Brain pericyte (primary cell): ENCODE results near the gene KANSL1L.

Experiments used
- DNase-seq: peaks from one replicate; pipeline ENCODE4 v3.0.0-alpha.2; 2012; ENCODE audit warnings: low read depth, low spot score

KANSL1L gene

DNA sequence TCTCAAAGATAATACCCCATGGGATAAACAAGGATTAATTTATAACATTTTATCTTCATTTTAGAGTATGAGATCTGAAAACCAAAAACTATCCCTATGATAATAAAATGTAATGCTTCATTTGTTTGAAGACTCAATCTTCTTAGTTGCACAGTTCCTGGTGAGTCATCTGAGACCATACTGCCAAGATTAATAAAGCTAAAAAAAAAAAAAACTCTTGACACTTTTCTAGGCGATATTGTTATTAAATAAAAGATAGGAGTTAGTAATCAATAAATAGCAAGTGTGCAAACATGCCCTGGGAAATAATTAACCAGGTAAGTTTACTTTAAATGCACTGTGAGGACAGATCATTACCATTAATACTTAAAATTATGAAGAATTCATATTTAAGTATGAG is 84.9 kb downstream of the KANSL1L start:
- DNase-seq: no peak

DNA sequence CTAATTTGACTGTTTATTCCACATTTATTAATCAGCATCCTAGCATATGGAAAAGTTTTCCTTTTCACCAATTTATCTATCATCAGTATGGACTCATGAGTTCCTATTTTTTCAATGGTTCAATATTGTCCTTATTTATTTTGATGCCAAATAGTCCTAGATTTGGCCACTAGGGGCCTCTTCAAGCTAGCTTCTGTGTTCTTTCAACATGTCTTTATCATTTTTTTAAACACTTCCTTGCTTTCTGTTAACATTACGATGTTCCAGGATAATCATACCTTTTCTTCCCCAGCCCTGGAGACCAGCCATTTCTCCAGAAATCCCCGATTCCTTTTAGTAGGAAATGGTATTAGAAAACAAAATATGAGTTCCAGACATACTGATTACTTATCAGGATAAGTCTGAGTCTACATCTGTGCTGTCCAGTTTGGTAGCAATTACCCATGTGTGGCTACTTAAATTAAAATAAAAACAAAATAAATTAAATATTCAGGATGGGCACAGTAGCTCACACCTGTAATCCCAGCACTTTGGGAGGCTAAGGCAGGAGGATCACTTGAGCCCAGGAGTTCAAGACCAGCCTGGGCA is 98.2 kb downstream of the KANSL1L start:
- DNase-seq: peak; percentile 6

DNA sequence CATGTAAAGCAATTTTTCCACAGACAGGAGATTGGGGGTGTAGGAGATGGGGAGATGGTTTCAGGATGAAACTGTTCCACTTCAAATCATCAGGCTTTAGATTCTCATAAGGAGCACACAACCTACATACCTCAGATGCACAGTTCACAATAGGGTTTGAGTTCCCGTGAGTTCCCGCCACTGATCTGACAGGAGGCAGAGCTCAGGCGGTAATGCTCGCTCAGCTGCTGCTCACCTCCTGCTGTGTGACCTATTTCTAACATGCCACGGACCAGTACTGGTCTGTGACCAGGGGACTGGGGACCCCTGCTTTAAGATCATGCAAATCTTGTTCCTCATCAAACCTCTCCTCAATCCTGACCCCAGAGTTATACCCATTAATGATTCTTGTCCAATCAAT is 98.7 kb downstream of the KANSL1L start:
- no peak for DNase-seq

- DNase-seq: no peak
These were observed 107.9 kb downstream of the KANSL1L start for GRCh38 chr2:210063306-210063705.

DNA sequence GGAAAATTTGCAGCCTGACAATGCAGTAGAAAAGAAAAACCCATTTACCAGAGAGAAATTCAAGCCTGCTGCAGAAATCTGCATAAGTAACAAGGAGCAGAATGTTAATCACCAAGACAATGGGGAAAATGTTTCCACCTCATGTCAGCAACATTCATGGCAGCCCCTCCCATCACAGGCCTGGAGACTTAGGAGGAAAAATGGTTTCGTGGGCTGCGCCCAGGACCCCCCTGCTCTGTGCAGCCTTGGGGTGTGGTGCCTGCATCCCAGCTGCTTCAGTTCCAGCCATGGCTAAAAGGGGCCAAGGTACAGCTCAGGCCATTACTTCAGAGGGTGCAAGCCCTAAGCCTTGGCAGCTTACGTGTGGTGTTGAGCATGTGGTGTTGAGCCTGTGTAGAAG is 115.4 kb downstream of the KANSL1L start:
- DNase-seq: no peak

- DNase-seq: no peak
These were observed 116.5 kb downstream of the KANSL1L start for GRCh38 chr2:210054696-210055095.

- no peak for DNase-seq
These were observed 120.3 kb downstream of the KANSL1L start for GRCh38 chr2:210050885-210051284.

DNA sequence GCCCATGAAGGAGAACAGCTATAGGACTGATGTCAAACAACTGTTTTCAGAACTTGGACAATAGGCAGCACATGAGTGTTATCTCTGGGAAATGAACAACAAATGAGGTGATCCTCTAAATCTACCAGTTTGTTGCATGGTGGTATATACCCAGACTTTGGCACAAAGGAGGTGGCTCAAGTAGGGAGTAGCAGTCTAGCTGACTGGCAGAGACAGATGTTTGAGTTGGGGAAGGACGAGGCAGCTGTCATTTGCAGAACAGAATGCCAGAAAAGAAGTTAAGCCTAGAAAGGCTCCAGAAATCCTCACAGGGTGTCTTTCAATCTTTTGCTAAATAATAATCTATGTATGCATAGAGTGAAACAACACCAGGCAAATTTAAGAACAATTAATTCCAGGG is 121.4 kb downstream of the KANSL1L start:
- DNase-seq: no peak

- DNase-seq: no peak
These were observed 124.2 kb downstream of the KANSL1L start for GRCh38 chr2:210046851-210047500.

GRCh38 chr2:210038078-210038477 is 133.1 kb downstream of the KANSL1L start:
- no peak for DNase-seq

- no peak for DNase-seq
These were observed 135.5 kb downstream of the KANSL1L start for GRCh38 chr2:210035679-210036078.

- DNase-seq: no peak
These were observed 137.0 kb downstream of the KANSL1L start for GRCh38 chr2:210034087-210034683.

DNA sequence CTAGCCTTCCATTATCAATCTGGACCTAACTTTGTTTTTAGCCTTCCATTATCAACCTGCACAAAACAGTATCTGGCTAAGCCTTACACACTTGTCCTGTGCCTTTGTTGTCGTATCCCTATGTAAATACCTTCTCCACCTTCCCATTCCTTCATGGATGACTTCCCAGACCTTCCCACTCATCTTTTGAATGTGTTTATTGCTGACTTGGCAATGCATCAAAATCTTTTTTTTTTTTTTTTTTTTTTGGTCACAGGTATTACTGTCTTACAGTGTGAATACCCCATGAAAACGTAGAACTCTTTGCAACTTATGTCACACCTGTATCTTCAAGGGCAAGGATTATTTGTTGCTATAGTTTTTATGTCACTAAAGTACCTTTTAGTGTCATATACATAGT is 143.0 kb downstream of the KANSL1L start:
- DNase-seq: no peak

DNA sequence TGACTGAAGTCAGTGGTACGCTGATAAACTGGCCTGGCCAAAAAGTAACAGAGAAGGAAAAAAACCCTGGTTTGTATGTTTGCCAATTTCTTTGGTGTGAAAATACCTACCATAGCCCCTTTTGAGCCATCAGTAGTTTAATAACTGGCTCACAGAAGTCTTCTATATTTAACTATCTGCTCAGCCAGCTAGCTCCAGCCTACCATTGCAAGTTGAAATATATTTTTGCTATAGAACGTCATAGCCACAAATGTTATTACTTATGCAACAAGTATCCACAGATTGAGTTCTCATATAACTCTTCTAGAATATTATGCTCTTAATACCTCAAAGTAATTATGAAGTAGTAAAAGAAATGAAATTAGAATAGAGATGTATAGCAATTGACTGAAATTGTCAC is 143.6 kb downstream of the KANSL1L start:
- no peak for DNase-seq

DNA sequence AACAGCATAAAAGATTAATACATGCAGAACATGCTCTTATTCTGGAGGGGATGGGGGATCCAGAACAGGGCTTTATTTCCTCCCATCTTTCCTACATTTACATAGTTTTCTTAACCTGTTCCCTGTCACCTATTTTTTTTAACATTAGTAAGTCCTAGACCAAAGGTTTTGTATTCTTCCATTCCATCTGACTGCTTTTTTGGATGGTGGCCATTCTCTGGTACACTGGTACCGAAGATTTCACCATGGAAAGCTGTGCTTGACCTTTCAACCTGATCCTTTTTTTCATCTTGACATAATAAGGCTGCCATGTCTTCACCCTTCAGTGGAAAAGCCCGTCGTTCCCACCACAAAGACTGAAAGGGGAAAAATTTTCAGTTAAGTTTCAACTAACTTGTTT is 148.4 kb downstream of the KANSL1L start:
- no peak for DNase-seq

- no peak for DNase-seq
These were observed 151.1 kb downstream of the KANSL1L start for GRCh38 chr2:210020138-210020537.

DNA sequence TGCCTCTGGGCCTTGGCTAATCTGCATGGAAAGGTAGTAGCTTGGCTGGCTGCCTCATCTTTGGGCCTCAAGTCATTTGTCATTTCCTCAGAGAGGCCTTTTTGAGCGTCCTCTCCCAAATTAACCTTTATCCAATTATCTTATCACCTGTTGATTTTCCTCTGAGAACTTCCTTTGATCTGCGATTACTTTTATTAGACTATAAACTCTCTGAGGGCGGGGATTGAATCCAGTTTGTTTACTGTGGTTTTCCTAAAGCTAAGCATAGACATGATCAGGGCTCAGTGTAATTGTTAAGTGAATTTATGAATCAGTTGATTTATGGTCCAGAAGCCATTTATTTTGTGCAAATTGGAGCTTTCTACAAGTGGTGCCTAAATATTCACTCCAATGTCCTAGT is 161.3 kb downstream of the KANSL1L start:
- no peak for DNase-seq

GRCh38 chr2:210009126-210009525 is 162.1 kb downstream of the KANSL1L start:
- no peak for DNase-seq

DNA sequence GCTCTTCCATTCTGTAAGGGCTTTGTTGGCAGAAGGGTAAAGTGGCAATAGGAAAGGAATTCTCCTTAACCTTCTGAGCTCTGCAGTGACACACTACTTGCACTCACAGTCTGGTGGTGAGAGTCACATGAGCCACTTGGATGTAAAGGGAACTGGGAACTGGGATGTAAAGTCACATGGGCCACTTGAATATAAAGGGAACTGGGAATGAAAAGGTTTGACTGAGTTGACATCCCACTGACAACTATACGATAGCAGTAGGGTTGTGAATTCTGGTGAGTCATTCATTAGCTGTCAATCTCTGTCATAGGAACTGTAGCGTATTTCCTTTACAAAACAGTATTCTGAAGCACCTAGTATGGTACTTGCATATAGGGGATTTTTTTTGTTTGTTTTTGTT is 163.3 kb downstream of the KANSL1L start:
- no peak for DNase-seq

GRCh38 chr2:210004881-210005280 is 166.3 kb downstream of the KANSL1L start:
- DNase-seq: no peak

DNA sequence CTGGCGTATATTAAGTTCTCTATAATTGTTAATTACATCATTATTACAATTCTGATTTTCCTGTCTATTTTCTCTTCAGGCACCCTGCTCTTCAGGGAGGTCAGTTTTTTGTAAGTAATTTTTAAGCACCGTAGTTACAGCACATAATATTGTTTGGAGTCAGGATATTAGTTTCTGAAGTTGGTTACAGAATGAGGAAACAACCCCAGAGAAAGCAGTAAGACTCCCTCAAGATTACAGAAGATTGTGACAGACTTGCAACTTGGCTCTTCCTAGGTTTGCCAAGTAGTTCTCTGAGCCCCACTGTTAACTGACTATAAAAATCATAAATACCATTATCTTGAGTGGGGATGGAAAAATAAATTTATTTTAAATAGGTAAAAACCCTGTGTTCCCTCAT is 167.8 kb downstream of the KANSL1L start:
- DNase-seq: no peak

DNA sequence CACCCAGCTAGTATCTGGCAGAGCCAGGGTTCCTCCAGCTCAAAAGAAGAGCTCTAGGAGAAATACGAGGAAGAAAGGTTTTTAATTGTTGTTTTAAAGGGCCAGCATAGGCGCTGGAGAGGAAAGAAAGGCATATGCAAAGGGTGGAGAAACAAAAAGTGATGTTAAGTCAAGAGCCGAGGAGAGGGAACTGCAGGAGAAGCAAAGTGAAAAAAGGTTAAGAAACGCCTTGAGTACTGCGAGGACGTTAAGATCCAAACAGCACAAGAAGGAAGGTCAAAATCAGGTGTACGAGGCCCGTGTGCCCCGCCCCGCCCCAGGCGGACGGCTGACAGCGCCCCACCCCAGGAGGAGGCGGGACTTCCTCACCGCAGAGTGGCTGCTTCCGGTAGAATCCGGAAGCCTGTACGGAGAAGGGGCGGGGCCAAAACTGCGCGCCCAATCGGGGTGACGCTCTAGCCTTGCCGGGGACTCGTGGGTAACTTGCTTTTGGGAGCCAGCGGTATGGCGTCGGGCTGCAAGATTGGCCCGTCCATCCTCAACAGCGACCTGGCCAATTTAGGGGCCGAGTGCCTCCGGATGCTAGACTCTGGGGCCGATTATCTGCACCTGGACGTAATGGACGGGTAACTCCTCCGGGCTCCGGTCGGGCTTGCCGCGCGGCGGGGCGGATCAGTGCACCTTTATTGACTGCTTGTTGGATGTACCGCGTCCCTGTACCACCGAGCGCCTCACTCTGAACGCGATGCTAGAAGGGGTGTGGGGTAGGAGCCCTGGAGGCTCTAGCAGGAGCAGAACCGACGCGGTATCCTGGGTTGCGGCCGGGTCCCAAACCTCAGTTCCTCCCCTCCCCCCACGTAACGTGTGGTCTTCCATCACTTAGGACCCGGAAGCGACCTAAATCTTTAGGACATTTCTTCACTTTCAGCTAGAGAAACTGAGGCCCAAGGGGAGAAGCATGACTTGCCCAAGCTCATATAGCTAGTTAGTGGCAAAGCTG is 168.8 kb downstream of the KANSL1L start, which contains the start of gene RPE:
Gene RPE, plus strand, starts transcription at position 481 of the 1,000 bp plus-strand sequence. Its CDS starts 24 bp downstream, at position 505.
- DNase-seq: peak; percentile 76
